Skeletal muscle satellite cell (primary cell): ENCODE data around the gene SLC25A19.
A peak's percentile ranks its signal among the peaks of the same experiment; 100 is the strongest.
"Not testable (repeated sequence)": the region's sequence is repeated elsewhere in the genome, so short reads cannot be mapped to it uniquely, and the experiment has no call there.

ENCODE experiments used
- H3K27me3 ChIP-seq: 2 replicates; pipeline ENCODE4 v1.7.0; 2013; ENCODE audit warnings: low read length; ENCODE audit not compliant: control insufficient read depth, insufficient read depth
- H3K36me3 ChIP-seq: 2 replicates; pipeline ENCODE4 v1.7.0; 2013; ENCODE audit warnings: mild to moderate bottlenecking, control low read depth, low read length; ENCODE audit not compliant: insufficient read depth
- H3K4me1 ChIP-seq: 2 replicates; pipeline ENCODE4 v1.7.0; 2013; ENCODE audit warnings: low read length; ENCODE audit not compliant: control insufficient read depth, insufficient read depth
- H3K4me2 ChIP-seq: 2 replicates; pipeline ENCODE4 v1.7.0; 2013; ENCODE audit warnings: mild to moderate bottlenecking, low read length
- H3K4me3 ChIP-seq: 2 replicates; pipeline ENCODE4 v1.7.0; 2013; ENCODE audit warnings: low read length
- H3K9ac ChIP-seq: 2 replicates; pipeline ENCODE4 v1.7.0; 2013; ENCODE audit warnings: mild to moderate bottlenecking, low read depth, low read length, moderate library complexity
- H3K9me3 ChIP-seq: replicated peaks from 2 replicates; pipeline ENCODE4 v1.7.0; 2013; ENCODE audit warnings: mild to moderate bottlenecking, control low read depth, low read length

Gene SLC25A19

GRCh38 chr17:75300280-75300679 lies 11.0 kb upstream of the SLC25A19 start:
- Histone ChIP-seq H3K27me3 (no peaks in the 10 kb centered on the region), H3K9me3 (no peaks in the 10 kb centered on the region), H3K4me2 (no peak overlapping the region), H3K4me3 (no peak overlapping the region), H3K36me3 (no peaks in the 10 kb centered on the region), H3K9ac (no peak overlapping the region), H3K4me1 (no peaks in the 10 kb centered on the region)

DNA sequence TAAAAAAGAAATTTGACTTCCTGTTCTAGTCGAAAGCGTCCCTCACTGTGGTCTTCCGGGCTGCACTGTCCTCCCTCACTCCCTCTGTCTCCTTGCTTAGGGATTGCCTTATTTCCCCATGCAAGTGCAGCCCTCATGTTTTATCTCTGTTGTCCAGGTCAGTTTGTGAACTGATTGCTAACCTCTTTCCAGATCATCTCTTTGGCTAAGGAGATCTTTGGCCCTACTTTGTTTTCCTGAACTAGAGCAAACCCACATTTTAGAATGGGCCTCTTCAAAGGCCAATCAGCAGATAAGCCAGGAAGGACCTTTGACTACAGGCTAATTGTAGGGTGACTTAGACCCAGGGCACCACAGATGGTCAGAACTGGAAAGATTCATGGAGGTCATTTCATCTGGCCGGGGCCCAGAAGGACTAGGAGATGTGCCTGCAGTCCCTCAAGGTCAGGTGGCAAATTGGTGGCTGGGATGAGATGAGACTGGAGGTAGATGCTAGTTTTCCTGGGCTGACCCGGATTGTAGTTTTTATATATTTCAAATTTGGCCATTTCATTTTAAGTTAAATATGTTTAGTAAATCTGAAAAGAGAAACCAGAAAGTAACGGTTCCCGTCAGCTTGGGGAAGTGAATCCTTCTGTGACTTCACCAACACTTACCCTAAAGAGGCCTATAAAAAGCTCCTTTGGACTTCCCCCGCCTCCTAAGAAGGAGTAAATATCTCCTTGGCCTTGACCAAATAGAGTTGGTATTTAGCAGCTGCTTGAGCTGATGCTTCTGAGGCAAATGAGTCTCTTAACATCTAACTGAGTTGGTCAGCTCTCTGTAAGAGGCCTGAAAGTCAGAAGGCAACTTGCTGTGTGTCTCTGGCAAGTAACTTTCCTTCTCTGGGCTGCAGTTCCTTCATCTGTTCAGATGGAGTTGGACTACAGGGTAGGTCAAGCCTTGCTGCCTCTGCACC lies 6.2 kb upstream of the SLC25A19 start:
- Histone ChIP-seq H3K4me1 (no peaks in the 10 kb centered on the region), H3K4me2 (no peak overlapping the region), H3K9ac (no peak overlapping the region), H3K27me3 (no peaks in the 10 kb centered on the region), H3K4me3 (no peak overlapping the region), H3K36me3 (no peaks in the 10 kb centered on the region), H3K9me3 (no peaks in the 10 kb centered on the region)

GRCh38 chr17:75292810-75293448 lies 3.7 kb upstream of the SLC25A19 start:
- H3K4me1 ChIP-seq, H3K9me3 ChIP-seq, H3K27me3 ChIP-seq, H3K4me3 ChIP-seq, H3K4me2 ChIP-seq, H3K36me3 ChIP-seq, H3K9ac ChIP-seq: not testable (repeated sequence)

GRCh38 chr17:75289832-75290337 lies 652 bp upstream of the SLC25A19 start:
- Histone ChIP-seq H3K4me1 (peaks cover 6% of the 10 kb centered on the region), H3K4me3 (peak overlapping the region; percentile 82), H3K4me2 (peak overlapping the region; percentile 92), H3K9me3 (no peaks in the 10 kb centered on the region), H3K36me3 (peaks cover 4% of the 10 kb centered on the region), H3K9ac (peak overlapping the region; percentile 92), H3K27me3 (no peaks in the 10 kb centered on the region)

- Histone ChIP-seq H3K4me2 (peak overlapping the region; percentile 92), H3K4me1 (peaks cover 6% of the 10 kb centered on the region), H3K9ac (peak overlapping the region; percentile 80), H3K9me3 (no peaks in the 10 kb centered on the region), H3K36me3 (peaks cover 4% of the 10 kb centered on the region), H3K27me3 (no peaks in the 10 kb centered on the region), H3K4me3 (peak overlapping the region; percentile 82)
Observed at GRCh38 chr17:75288770-75289114, 491 bp downstream of the SLC25A19 start.

DNA sequence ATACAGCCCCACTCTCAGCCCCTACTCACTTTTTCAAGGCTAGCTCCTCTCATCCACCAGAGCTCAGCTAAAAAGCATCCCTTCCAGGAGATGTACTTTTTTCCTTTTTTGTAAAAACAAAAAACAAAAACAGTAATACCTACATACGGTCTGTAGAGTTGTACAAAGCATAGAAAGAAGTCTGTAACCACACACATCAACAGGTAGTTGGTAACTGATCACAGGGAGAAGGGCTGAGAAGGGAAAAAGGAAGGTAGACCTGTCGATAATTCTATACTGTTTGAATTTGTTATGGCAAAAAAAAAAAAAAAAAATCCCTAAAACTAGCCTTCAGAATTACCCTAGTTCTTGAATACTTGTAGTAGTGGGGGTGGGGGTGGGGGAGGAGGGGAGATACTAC lies 874 bp downstream of the SLC25A19 start:
- H3K27me3 ChIP-seq, result no peaks in the 10 kb centered on the region
- peak overlapping the region; percentile 82 for H3K4me3 ChIP-seq
- no peak overlapping the region for H3K9ac ChIP-seq
- H3K4me1 ChIP-seq, result peaks cover 6% of the 10 kb centered on the region
- H3K9me3 ChIP-seq, result no peaks in the 10 kb centered on the region
- peaks cover 4% of the 10 kb centered on the region for H3K36me3 ChIP-seq
- H3K4me2 ChIP-seq, result peak overlapping the region; percentile 92

- Histone ChIP-seq H3K9me3 (no peaks in the 10 kb centered on the region), H3K9ac (no peak overlapping the region), H3K4me3 (no peak overlapping the region), H3K36me3 (peaks cover 4% of the 10 kb centered on the region), H3K4me1 (peaks cover 6% of the 10 kb centered on the region), H3K4me2 (no peak overlapping the region), H3K27me3 (no peaks in the 10 kb centered on the region)
Observed at GRCh38 chr17:75287221-75287620, 2.0 kb downstream of the SLC25A19 start.

DNA sequence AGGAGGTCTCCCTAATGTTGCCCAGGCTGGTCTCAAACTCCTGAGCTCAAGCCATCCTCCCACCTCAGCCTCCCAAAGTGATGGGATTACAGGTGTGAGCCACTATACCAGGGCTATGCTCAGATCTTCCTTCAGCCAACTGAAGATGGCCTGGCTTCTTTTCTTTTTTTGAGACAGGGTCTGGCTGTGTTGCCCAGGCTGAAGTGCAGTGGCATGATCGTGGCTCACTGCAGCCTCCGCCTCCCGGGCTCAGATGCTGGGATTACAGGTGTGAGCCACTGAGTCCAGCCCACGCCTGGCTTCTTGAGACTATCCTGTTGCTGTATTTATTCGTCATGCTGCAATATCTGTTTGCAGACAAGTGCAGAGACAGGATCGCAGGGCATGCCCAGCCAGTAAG lies 4.1 kb downstream of the SLC25A19 start:
- Histone ChIP-seq H3K27me3 (no peaks in the 10 kb centered on the region), H3K9ac (no peak overlapping the region), H3K4me3 (no peak overlapping the region), H3K4me2 (no peak overlapping the region), H3K9me3 (no peaks in the 10 kb centered on the region), H3K4me1 (peaks cover 6% of the 10 kb centered on the region), H3K36me3 (peaks cover 4% of the 10 kb centered on the region)

DNA sequence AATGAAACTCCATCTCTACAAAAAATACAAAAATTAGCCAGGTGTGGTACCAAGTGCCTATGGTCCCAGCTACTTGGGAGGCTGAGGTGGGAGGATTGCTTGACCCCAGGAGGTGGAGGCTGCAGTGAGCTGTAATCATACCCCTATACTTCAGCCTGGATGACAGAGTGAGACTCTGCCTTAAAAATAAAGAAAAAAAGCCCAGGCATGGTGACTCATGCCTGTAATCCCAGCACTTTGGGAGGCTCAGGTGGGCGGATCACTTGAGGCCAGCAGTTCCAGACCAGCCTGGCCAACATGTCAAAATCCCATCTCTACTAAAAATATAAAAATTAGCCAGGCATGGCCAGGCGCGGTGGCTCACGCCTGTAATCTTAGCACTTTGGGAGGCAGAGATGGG lies 9.0 kb downstream of the SLC25A19 start:
- not testable (repeated sequence) for H3K9me3 ChIP-seq, H3K27me3 ChIP-seq, H3K4me2 ChIP-seq, H3K9ac ChIP-seq, H3K36me3 ChIP-seq, H3K4me3 ChIP-seq
- peaks cover 12% of the 10 kb centered on the region for H3K4me1 ChIP-seq

- no peaks in the 10 kb centered on the region for H3K9me3 ChIP-seq
- H3K4me2 ChIP-seq, result peak overlapping the region; percentile 57
- peaks cover 23% of the 10 kb centered on the region for H3K4me1 ChIP-seq
- peak overlapping the region; percentile 5 for H3K9ac ChIP-seq
- H3K4me3 ChIP-seq, result no peak overlapping the region
- H3K27me3 ChIP-seq, result no peaks in the 10 kb centered on the region
- H3K36me3 ChIP-seq, result no peaks in the 10 kb centered on the region
Observed at GRCh38 chr17:75277664-75278071, 11.6 kb downstream of the SLC25A19 start.

DNA sequence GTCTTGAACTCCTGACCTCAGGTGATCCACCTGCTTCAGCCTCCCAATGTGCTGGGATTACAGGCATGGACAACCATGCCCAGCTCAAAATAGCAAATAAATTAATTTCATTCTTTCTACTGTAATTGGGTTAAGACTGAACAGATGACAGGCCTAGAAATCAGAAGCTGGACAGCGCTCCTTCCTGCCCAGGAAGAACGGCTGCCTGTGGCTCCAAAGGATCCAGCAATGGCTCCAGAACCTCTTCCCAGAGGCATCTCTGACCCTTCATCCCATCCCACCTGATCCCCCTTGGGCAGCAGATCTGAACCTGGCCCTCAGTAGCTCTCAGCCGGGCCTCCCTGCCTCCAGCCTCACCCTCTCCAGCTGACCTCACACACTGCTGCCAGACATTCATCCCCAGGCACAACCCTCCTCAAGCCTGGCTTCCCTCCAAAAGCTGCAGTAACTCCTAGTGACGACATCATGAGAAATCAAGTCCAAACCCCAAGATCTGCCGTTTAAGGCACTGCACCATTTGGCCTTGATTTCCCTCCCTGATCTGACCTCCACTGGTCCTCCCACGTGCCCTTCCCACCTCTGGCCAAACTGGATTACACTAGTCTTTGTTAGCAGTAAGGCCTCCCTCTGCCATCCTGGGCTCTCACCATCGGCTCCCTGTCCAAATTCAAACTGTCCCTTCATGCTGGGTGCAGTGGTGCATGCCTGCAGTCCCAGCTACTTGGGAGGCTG lies 15.1 kb downstream of the SLC25A19 start:
- H3K4me2 ChIP-seq, result no peak overlapping the region
- H3K9ac ChIP-seq, result no peak overlapping the region
- no peaks in the 10 kb centered on the region for H3K9me3 ChIP-seq
- H3K4me1 ChIP-seq, result peaks cover 42% of the 10 kb centered on the region
- H3K4me3 ChIP-seq, result no peak overlapping the region
- H3K27me3 ChIP-seq, result no peaks in the 10 kb centered on the region
- H3K36me3 ChIP-seq, result no peaks in the 10 kb centered on the region
